SW480 (cell line): ENCODE measurements around the gene GPC5.

Source experiments
- DNase-seq: peaks from one replicate; pipeline ENCODE4 v3.0.0-alpha.2; 2016; ENCODE audit warnings: low spot score

Gene GPC5

DNA sequence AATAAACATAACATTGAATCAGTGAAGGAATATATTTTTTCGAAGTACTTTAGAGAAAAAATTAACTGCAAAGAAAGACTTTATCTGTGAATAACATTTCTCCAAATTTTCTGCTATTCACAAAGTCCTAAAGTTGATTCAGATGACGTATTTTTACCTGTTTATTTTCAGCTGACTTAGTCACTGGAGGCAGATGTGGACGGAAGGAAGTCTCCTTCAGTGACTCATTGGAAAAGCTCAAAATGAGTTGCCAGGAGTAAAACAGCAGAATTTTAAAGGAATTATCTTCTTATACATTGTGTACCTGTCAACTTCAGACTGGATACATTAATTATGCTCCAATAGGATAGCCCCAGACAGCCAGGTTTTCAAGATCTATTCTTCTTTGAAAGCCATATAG is 1148.8 kb downstream of the GPC5 start:
- DNase-seq = no peak

DNA sequence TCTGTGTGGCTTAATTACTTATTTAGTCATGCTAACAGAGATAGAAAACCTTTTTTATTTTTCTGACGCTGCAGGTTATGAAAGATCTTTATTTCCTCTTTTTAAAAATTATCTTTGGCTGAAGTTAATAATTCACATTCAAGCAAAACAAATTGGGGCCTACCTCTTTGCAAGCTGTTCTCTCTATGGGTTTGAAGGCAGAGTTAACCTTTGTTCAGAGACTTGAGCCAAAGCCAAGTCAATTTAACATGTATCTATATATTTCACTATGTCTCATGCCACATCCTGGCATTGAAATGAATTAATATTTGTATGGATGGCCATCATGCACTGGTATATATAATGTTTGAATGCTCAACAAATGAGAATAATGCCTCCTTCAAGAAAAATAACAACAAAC is 1150.9 kb downstream of the GPC5 start:
- DNase-seq = no peak

- no peak for DNase-seq
Observed at GRCh38 chr13:92553470-92554114, 1155.2 kb downstream of the GPC5 start.

DNA sequence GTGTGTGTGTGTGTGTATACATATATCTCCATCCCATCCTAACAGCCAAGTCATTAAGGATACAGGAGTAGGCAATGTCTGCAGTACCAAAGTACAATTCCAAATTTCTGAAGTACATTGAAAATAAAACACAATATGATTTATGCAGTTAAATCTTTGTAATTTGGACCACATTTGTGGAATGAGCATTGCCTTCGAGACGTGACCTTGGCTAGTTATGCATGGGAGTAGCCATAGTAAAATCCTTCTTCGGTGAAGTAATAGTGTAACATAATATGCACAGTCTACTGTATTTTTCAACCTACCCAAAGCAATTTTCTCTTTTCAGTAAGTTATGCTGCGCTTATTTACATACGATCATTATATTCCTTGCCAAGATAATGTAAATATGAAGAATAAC is 1162.5 kb downstream of the GPC5 start:
- DNase-seq = no peak

GRCh38 chr13:92564942-92565341 is 1166.5 kb downstream of the GPC5 start:
- DNase-seq = no peak

DNA sequence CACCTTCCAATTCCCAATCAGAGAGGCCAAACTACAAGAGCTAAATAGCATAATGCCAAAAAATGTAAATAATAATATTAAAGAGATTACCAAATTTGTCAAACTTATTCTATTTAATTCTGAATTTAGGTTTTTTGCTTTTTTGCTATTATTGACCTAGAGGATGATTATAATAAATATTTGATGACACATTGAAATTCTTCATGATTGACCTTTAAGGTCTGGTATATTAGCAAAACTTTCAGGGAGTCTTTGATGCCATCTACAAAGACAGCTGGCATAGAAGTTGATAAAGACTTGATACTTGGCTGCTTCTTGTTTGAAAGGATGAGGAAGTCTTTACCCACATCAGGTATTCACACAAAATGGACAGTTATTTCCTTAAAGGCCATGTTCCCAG is 1168.3 kb downstream of the GPC5 start:
- no peak for DNase-seq

DNA sequence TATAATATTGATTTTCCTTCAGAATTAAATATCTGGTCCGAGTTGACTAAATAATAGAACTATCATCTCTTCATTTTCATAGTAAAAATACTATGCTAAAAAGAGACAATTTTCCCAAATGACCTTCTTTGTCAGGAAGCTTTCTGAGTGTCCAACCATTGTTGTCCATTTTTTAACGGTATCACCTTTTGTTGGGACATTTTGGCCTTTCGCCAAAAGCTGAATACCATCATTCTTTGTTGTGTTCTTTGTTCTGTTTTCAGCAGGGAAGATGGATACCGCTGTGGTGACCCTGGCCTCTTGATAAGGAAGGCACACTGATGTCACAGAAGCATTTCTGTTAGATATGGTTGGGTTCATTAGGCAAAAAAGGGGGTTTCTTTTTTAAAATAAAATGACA is 1173.8 kb downstream of the GPC5 start:
- DNase-seq = no peak

- DNase-seq = no peak
Observed at GRCh38 chr13:92573467-92574057, 1175.1 kb downstream of the GPC5 start.

DNA sequence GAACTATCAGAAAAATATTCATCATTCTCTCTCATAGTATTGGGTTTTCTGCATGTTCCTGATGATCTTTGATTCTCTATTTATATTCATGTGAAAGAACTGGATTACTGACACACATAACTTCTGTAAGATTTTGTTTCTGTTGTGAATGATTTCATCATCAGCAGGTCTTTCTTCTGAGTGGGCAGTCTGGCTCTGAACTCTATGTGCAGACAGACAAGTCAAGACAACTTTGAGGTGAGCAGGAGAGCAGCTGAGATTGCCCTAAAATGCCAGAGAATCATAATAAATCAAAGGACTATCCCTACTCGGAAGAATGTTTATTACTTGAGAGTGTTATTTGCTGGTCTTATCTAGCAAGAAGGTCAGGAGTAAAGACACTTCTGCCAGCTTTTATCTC is 1176.1 kb downstream of the GPC5 start:
- DNase-seq = no peak

GRCh38 chr13:92575777-92576176 is 1177.4 kb downstream of the GPC5 start:
- DNase-seq = no peak

DNA sequence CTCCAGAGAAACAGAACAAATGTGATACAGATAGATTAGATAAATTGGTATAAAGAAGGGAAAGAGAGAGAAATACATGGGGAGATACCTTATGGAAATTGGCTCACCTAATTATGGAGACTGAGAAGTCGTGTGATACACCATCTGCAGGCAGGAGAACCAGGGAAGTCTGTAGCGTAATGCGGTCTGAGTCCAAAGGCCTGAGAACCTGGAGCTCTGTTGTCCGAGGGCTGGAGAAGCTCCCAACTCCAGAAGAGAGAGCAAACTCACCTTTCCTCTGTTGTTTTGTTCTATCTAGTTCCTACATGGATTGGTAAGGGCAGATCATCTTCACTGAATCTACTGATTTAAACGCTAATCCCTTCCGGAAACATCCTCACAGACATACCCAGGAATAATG is 1179.9 kb downstream of the GPC5 start:
- no peak for DNase-seq

GRCh38 chr13:92589955-92590354 is 1191.5 kb downstream of the GPC5 start:
- no peak for DNase-seq

- DNase-seq = no peak
Observed at GRCh38 chr13:92590503-92590908, 1192.1 kb downstream of the GPC5 start.

- DNase-seq = no peak
Observed at GRCh38 chr13:92591117-92591516, 1192.7 kb downstream of the GPC5 start.

- no peak for DNase-seq
Observed at GRCh38 chr13:92592757-92593156, 1194.3 kb downstream of the GPC5 start.

- DNase-seq = no peak
Observed at GRCh38 chr13:92602560-92602959, 1204.1 kb downstream of the GPC5 start.

DNA sequence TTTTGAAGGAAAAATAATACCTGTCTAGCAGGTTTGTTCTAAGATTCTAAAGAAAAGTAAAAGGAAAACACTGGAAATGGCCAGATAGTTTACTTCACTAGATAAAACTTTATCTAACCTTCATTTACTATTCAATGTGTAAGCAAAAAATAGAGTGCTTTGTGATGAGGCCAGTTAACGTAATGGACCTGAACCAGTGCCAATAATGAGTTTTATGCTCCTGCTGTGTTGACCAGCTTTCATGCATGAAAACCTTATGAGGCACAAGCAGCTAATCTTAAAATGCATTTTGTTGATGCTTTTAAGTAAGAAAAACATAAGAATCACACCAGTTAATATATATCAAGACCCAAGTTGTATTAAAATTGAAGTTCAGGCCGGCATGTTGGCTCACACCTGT is 1211.0 kb downstream of the GPC5 start:
- DNase-seq = no peak

GRCh38 chr13:92612892-92613291 is 1214.5 kb downstream of the GPC5 start:
- DNase-seq = no peak

DNA sequence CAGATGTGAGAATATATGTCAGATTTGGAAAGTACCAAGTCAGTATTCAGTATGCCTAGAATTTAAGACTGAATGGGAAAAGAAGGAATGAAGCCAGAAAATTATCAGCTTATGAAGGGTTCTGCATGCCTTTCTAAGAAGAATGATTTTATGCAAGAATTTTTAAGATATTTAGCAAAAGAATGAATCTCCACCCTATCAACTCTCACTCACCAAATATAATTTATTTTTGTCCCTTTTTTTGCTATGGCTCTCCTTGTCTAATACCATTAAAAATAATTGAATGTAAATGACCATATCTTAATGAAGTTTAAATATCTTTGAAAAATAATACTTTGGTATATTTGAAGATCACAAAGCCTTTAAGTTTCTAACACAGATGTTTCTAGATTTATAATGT is 1215.5 kb downstream of the GPC5 start:
- no peak for DNase-seq

DNA sequence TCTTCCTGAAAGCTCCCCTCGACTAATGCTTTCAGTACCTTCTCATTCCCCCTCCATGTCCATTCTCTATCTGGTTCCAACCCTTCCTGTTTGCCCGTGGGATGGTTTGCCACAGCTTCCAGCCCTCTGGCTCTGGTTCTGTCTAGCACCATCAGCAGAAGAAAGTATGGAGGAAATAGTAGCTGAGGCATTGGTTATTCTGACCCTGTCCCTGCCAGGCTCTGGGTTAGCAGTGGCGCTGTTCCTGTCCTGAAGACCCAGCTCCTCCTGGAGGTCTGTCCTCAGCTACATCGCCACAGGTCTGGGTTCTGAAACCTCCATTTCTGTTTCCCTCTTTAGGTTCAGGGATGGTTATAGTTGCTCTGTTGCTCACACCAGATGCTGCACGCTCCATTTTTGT is 1223.6 kb downstream of the GPC5 start:
- DNase-seq = no peak

GRCh38 chr13:92622905-92623304 is 1224.5 kb downstream of the GPC5 start:
- DNase-seq = no peak

DNA sequence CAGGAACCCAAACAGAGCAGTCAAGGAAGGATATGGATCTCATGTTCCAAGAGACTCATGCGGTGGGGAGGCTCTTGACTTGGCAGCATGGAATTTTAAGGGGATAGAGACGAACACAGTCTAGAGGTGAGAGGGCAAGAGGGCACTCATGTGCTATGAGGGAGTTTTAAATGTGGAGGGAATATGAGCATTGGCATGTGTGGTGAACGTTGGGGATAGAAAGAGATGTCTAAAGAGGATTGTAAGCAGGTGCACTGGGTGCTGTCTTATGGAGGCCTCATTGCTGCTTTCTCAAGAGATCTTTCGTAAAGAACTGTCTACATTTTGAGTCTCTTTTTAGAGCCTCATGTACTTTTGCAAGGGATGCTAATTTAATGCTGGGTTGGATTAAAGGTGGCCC is 1227.9 kb downstream of the GPC5 start:
- no peak for DNase-seq

DNA sequence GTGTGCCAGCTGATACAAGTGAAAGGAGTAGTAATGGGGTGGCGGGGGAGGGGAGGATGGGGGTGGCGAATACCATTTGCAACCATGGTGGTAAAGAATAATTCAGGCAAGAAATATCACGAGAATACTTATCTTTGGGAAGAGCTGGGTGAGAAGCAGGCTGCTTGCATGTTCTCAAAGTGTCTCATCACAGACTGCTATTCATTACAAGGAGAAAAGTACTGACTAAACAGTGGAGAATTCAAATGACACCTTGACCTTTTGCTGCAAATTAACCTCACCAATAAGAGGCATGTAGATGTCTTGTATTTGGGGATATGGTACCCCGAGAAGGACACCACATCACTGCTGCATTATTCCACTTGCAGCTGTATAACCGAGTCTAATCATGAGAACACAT is 1242.5 kb downstream of the GPC5 start:
- no peak for DNase-seq

DNA sequence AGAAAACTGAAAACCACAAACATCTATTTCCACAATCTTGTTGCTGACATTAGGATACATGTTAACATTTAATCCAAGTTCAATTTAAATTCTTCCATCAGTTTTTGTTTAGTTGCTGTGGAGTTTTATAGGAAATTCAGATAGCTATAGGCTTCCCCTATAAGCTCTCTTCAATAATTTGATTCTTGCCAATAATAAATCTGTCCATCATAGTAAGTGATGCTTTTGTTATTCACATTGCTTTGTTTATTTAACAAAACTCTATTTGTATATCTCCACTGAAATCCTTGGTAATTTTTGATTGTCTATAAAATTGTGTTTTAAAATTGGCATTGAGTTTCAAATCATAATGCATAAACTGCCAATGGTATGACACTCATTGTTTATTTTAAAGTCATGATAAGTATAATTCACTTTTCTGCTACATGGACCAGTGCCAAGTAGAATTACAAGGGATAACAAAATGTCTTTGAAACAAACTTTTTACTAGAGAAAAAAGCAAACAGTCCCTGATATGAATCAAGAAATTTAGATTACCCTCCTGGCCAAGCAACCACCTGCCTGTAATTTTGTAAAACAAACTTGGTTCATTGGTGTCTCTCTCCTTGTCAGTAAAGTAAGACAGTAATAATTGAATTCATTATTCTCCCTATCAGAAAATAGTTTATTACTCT is 1250.9 kb downstream of the GPC5 start:
- no peak for DNase-seq
